AG09309 (cell line): Measurements from ENCODE around the gene NSG2.

ENCODE experiments used
- DNase-seq: peaks from one replicate; pipeline ENCODE4 v3.0.0-alpha.2; 2010; ENCODE audit warnings: low read depth
- H3K4me3 ChIP-seq: 2 replicates; pipeline ENCODE4 v1.5.1; 2011; ENCODE audit warnings: mild to moderate bottlenecking, low read depth, low read length, moderate library complexity; ENCODE audit not compliant: control insufficient read depth
- TF ChIP-seq, protein P1 (sequence below): IDR thresholded peaks from 2 replicates; pipeline ENCODE4 v1.5.1; 2011; ENCODE audit warnings: mild to moderate bottlenecking, low read depth, low read length, inconsistent platforms; ENCODE audit not compliant: insufficient read depth, control insufficient read depth; ENCODE audit errors: missing control alignments

Gene NSG2

DNA sequence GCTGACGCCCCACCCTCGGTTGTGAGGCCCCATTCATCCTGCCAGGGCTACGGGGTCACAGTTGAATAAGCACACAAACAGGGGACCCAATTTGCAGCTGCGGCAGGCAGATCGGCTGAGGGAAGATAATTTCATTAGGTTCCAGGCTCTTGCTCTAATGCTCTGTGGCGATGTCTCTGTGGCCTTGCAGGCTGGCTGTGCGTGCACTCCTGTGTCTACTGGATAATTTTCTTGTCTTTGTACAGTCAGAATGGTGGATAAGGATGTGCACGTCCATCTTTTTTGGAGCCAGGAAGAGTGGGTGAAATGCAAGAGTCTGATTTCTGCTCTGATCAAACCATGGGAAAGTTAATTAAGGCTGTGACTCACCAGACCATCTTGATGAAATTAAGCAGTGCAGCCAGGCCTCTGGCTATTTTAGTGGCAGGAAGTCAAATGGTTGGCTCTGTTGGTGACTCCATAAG lies 39.2 kb downstream of the NSG2 start:
- no peak overlapping the region for H3K4me3 ChIP-seq
- DNase-seq: no peak
- TF ChIP-seq, protein P1, sequence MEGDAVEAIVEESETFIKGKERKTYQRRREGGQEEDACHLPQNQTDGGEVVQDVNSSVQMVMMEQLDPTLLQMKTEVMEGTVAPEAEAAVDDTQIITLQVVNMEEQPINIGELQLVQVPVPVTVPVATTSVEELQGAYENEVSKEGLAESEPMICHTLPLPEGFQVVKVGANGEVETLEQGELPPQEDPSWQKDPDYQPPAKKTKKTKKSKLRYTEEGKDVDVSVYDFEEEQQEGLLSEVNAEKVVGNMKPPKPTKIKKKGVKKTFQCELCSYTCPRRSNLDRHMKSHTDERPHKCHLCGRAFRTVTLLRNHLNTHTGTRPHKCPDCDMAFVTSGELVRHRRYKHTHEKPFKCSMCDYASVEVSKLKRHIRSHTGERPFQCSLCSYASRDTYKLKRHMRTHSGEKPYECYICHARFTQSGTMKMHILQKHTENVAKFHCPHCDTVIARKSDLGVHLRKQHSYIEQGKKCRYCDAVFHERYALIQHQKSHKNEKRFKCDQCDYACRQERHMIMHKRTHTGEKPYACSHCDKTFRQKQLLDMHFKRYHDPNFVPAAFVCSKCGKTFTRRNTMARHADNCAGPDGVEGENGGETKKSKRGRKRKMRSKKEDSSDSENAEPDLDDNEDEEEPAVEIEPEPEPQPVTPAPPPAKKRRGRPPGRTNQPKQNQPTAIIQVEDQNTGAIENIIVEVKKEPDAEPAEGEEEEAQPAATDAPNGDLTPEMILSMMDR: no peak

DNA sequence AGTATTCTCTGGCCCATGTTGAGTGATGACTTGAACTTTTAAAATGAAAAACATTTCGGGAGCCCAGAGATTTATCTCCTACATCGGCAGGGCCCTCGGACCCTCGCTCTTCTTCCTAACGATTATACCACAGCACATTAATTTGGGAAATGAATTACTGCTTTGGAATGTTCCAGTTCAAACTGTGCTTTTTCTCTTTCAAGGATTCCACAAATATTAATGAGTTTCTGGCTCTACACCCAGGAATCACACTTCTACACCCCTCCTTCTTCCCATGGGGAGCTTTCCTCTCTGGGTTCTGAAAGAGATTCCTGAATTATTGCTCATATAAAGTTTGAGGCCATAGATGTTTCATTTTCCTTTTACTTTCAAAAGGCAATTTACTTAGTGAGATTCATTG lies 41.2 kb downstream of the NSG2 start:
- TF ChIP-seq, protein P1: no peak
- no peak overlapping the region for H3K4me3 ChIP-seq
- no peak for DNase-seq

DNA sequence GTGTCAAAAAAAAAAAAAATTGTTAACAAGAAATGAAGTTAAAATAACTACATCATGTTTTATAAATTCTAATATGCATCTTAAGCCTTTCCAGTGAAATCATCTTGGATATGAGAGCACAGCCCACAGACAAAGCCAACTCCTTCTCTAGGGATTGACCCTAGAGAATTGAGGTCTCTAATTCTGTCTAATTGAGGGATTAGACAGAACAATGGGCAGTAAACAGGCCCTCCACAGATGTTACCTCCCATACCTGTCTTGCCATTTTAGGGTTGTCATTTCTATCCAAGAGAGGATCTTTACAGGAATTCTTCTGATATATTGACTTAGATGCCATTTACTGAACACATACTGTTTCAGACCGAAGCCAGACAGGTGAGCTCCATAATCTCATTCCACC lies 42.3 kb downstream of the NSG2 start:
- TF ChIP-seq, protein P1: no peak
- H3K4me3 ChIP-seq: no peak overlapping the region

DNA sequence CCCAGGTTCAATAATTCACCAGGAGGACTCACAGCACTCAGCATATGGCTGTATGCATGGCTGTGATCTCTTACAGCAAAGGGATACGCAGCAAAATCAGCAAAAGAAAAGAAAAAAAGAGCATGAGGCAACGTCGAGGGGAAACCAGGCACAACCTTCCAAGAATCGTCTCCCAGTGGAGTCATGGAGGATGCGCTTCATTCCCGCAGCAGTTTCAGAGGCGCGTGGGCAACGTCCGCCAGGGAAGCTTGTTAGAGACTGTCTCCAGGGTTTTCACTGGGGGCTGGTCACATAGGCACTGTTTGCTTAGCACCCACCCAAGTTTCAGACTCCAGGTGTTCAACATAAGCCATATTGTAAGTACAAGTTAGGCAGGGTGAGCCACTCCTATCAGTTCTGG lies 44.6 kb downstream of the NSG2 start:
- H3K4me3 ChIP-seq: no peak overlapping the region
- DNase-seq: no peak
- TF ChIP-seq, protein P1: no peak

More for the DNA sequence above, 42.3 kb downstream of the NSG2 start:
- DNase-seq: no peak

DNA sequence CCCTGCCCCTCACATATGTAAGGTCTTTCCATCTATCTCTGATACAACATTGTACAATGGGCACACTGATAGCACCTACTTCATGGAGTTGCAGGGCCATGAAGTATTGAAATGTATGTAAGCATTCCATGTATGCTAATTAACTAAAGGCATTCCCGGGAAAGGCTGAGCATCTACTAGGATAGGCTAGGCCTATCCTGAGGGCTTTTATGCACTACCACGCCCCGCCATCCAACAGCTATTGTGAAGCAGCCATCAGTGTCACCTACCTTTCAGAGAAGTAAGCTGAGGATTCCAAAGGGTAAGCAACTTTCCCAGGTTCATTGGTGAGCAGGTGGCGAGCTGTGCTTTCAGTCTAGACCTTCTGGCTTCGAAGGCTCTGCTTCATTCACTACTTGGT lies 47.6 kb downstream of the NSG2 start:
- H3K4me3 ChIP-seq: no peak overlapping the region
- TF ChIP-seq, protein P1: no peak
- no peak for DNase-seq

DNA sequence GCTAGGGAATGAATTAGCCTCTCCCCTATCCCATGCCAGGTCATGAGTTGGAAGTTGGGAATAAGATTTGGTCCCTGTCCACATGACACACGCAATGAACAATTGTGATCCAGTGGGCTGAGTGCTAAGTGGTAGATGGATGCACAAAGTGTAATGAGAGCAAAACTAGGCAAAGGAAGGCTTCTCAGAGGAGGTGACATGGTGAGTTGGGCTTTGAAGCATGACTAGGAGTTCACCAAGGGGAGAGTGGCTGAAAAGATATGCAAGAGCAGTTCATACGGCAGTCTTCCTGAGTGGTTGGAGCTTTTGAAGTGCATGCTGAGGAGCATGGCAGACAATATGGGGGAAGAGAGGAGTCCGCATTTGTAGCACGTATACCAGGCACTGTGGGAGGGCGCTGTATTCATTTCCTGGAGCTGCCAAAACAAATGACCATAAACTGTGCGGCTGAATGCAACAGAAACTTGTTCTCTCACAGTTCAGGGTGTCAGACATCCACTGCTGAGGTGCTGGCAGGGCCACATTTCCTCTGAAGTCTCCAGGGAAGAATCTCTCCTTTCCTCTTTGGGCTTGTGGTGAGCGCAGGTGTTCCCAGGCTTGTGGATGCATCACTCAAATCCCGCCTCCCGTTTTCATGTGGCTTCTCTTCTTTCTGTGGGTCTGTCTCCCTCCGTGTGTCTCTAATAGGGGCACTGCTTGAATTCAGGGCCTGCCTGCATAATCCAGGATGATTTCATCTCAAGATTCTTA lies 49.5 kb downstream of the NSG2 start:
- no peak for DNase-seq
- TF ChIP-seq, protein P1: no peak
- no peak overlapping the region for H3K4me3 ChIP-seq
